Measurements from ENCODE around the gene GMPPB. TPM values are rescaled to one million over a fixed set of nuclear protein-coding genes. Genes with fewer than 3 reads are reported as not detected.

GMPPB gene
- total and polyA plus RNA-seq, 2 of the 8 experiments (the other 6 are each of a cell fraction or from before 2014, with no cell fraction given): 20.9 to 23.9 TPM

- no peak for FAIRE-seq
- POLR2A ChIA-PET (ENCODE audit: partially characterized antibody): no interaction called here
- no peaks in the 10 kb centered on the region; a peak in 1 of 7 replicates for H3K4me1 ChIP-seq (replicated peaks in 1 of 4; ENCODE audit: control insufficient read depth in 3 of 4, insufficient read depth in 4 of 4, low read length in 3 of 4)
- TF ChIP-seq ATF3 (IDR thresholded peaks at IDR 0.05; ENCODE audit: insufficient read depth, low read depth, low read length) (no peak), JUN (IDR thresholded peaks at IDR 0.05; ENCODE audit: low read depth, low read length) (no peak), EGR1 (IDR thresholded peaks at IDR 0.05; ENCODE audit: borderline replicate concordance, low read depth, low read length) (no peak), HDAC2 (IDR thresholded peaks at IDR 0.05; ENCODE audit: borderline replicate concordance in 1 of 2, low read depth in 2 of 2, low read length in 2 of 2) (no peak), EP300 (IDR thresholded peaks at IDR 0.05; ENCODE audit: borderline replicate concordance in 1 of 2, low read depth in 2 of 2, low read length in 2 of 2) (no peak), SP1 (IDR thresholded peaks at IDR 0.05; ENCODE audit: low read depth, low read length) (no peak), CTBP2 (IDR thresholded peaks at IDR 0.05; ENCODE audit: borderline replicate concordance, insufficient read depth, insufficient read length, low read length) (no peak), CHD2 (IDR thresholded peaks at IDR 0.05; ENCODE audit: low read length) (no peak), SUZ12 (IDR thresholded peaks at IDR 0.05; ENCODE audit: low read length) (no peak), RXRA (IDR thresholded peaks at IDR 0.05; ENCODE audit: insufficient read depth, low read depth, low read length) (no peak)
- TF ChIP-seq, protein P1, sequence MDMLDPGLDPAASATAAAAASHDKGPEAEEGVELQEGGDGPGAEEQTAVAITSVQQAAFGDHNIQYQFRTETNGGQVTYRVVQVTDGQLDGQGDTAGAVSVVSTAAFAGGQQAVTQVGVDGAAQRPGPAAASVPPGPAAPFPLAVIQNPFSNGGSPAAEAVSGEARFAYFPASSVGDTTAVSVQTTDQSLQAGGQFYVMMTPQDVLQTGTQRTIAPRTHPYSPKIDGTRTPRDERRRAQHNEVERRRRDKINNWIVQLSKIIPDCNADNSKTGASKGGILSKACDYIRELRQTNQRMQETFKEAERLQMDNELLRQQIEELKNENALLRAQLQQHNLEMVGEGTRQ (IDR thresholded peaks at IDR 0.05; ENCODE audit: low read length): no peak
Measured at GRCh38 chr3:49729966-49730609, 6.3 kb upstream of the GMPPB start.

More at GRCh38 chr3:49729966-49730609, 6.3 kb upstream of the GMPPB start:
- Histone ChIP-seq H3K14ac (ENCODE audit: insufficient read length) (no peak overlapping the region), H3K27me3 (replicated peaks in 1 of 4; ENCODE audit: control insufficient read depth in 3 of 4, extremely low read depth in 1 of 4, insufficient read depth in 3 of 4, low read length in 3 of 4) (no peaks in the 10 kb centered on the region), H4K91ac (replicated peaks; ENCODE audit: insufficient read length, low read length) (no peak overlapping the region), H3K4me3 (ENCODE audit: extremely low read depth in 1 of 4, insufficient read depth in 2 of 4, low read depth in 3 of 4, low read length in 4 of 4) (no peak overlapping the region), H4K8ac (ENCODE audit: extremely low read depth, insufficient read depth, low read length) (no peak overlapping the region), H2BK120ac (replicated peaks; ENCODE audit: low read depth, low read length) (no peak overlapping the region), H3K36me3 (ENCODE audit: control insufficient read depth in 2 of 4, insufficient read depth in 4 of 4, low read length in 3 of 4) (peaks cover 14 to 36% (median 32%) of the 10 kb centered on the region in 4 experiments), H3K9ac (replicated peaks in 1 of 4; ENCODE audit: extremely low read depth in 1 of 4, low read depth in 3 of 4, low read length in 3 of 4) (no peak overlapping the region), H3K23me2 (ENCODE audit: low read depth, low read length) (no peaks in the 10 kb centered on the region), H2AFZ (ENCODE audit: low read length) (no peak overlapping the region), H3K79me2 (ENCODE audit: control insufficient read depth in 1 of 2, insufficient read depth in 2 of 2, low read length in 2 of 2) (no peaks in the 10 kb centered on the region), H2BK12ac (ENCODE audit: low read depth, low read length) (no peak overlapping the region), H3K4ac (replicated peaks; ENCODE audit: insufficient read length, low read depth, low read length) (no peak overlapping the region), H2AK5ac (ENCODE audit: low read depth, low read length) (no peak overlapping the region), H3K9me3 (ENCODE audit: insufficient read depth in 2 of 2, low read depth in 1 of 2, low read length in 1 of 2) (no peaks in the 10 kb centered on the region), H3K79me1 (ENCODE audit: low read depth, low read length) (no peaks in the 10 kb centered on the region), H2BK20ac (ENCODE audit: low read length) (no peak overlapping the region), H4K5ac (ENCODE audit: insufficient read length, low read depth, low read length) (no peak overlapping the region), H3K56ac (replicated peaks; ENCODE audit: insufficient read length, low read depth, low read length) (no peak overlapping the region), H2BK5ac (ENCODE audit: low read depth, low read length) (no peak overlapping the region), H3K18ac (ENCODE audit: extremely low read depth, low read length) (no peak overlapping the region), H3K4me2 (ENCODE audit: insufficient read depth in 1 of 2, low read depth in 2 of 2, low read length in 2 of 2) (no peak overlapping the region), H3K27ac (ENCODE audit: low read depth, low read length) (no peak overlapping the region), H3K23ac (ENCODE audit: insufficient read length) (no peak overlapping the region), H4K20me1 (replicated peaks in 1 of 2; ENCODE audit: control insufficient read depth in 1 of 2, insufficient read depth in 2 of 2, low read length in 2 of 2) (peaks cover 0 to 2% of the 10 kb centered on the region in 2 experiments), H2BK15ac (ENCODE audit: low read length) (no peak overlapping the region)
- WGBS, 2 experiments (ENCODE audit: extremely low coverage in 1 of 2, insufficient coverage in 1 of 2, insufficient read length in 1 of 2, insufficient replicate concordance in 2 of 2, low coverage in 1 of 2, low lambda C conversion rate in 2 of 2, missing lambda C conversion rate in 1 of 2): 96% methylated on average over 4 of the region's 4 CpGs; no CpG with 5 or more reads in 1 of the 2 experiments
- DNase-seq (ENCODE audit: low read depth in 1 of 2, low spot score in 2 of 2): no peak
- CTCF ChIA-PET (ENCODE audit: partially characterized antibody): interaction anchor here (0.5 to 1.4 kb wide), 4 partner anchors 12 to 123 kb away, joined by 3 to 6 read pairs (median 3); no protein-coding TSS in a partner anchor

All from H1 (cell line).